Calu3 (cell line): ENCODE measurements around the gene WDR38. TPM values are rescaled to one million over a fixed set of nuclear protein-coding genes. Genes with fewer than 3 reads are reported as not detected.

Experiments used
- BruUV-seq: library from RNA; stranded (reverse); fragments of 400-500 nt; replicated peaks from 2 replicates; lab custom pipeline; 2021; lab: Mats Ljungman, UMichigan
- CTCF ChIA-PET: fragments of 300-600 bp; sonication (Branson Sonifier 250); formaldehyde crosslinking; loops from one replicate; lab custom pipeline; 2022; ENCODE audit warnings: antibody characterized with exemption; lab: Charles Lee
- DNase-seq: peaks from one replicate; pipeline ENCODE4 v3.0.0; 2022
- H3K27ac Mint-ChIP-seq: one replicate; pipeline ENCODE4 v1.8.0; 2022; ENCODE audit warnings: mixed read lengths; ENCODE audit not compliant: unreplicated experiment
- H3K27me3 Mint-ChIP-seq: one replicate; pipeline ENCODE4 v1.8.0; 2022; ENCODE audit warnings: mixed read lengths; ENCODE audit not compliant: unreplicated experiment
- H3K36me3 Mint-ChIP-seq: one replicate; pipeline ENCODE4 v1.8.0; 2022; ENCODE audit warnings: mild to moderate bottlenecking, moderate library complexity, mixed read lengths; ENCODE audit not compliant: insufficient read depth, unreplicated experiment
- H3K4me1 Mint-ChIP-seq: one replicate; pipeline ENCODE4 v1.8.0; 2022; ENCODE audit warnings: mild to moderate bottlenecking, low read depth, mixed read lengths; ENCODE audit not compliant: unreplicated experiment
- H3K4me3 Mint-ChIP-seq: one replicate; pipeline ENCODE4 v1.8.0; 2022; ENCODE audit warnings: mild to moderate bottlenecking, low read depth, moderate library complexity, mixed read lengths; ENCODE audit not compliant: unreplicated experiment
- H3K9me3 Mint-ChIP-seq: one replicate; pipeline ENCODE4 v1.8.0; 2022; ENCODE audit warnings: low read depth, mixed read lengths; ENCODE audit not compliant: unreplicated experiment
- CTCF ChIP-seq: fragments of 200-600 bp; IDR thresholded peaks from one replicate; pipeline ENCODE4 v1.8.0; 2022; ENCODE audit warnings: antibody characterized with exemption; ENCODE audit not compliant: unreplicated experiment
- intact Hi-C: fragments of 100-400 bp; cut with micrococcal nuclease; formaldehyde crosslinking; loops from one replicate; pipeline ENCODE4 v1.10.0; 2022; ENCODE audit not compliant: unreplicated experiment
- total RNA-seq: library from RNA; stranded (reverse); gene quantifications from 2 replicates; pipeline ENCODE4 v1.2.3, GENCODE V29; 2022

WDR38 gene
- total RNA-seq, 1 experiment from 2014 or later = not detected

GRCh38 chr9:124818431-124819281 lies 34.6 kb upstream of the WDR38 start:
- CTCF ChIA-PET = interaction anchor here (1.1 to 1.9 kb wide), 2 partner anchors 16 to 42 kb away, joined by 3 to 6 read pairs; partner anchors contain the start of gene OLFML2A
- no peak overlapping the region for H3K27ac Mint-ChIP-seq
- no peaks in the 10 kb centered on the region for H3K9me3 Mint-ChIP-seq
- peak; percentile 30 for DNase-seq
- TF ChIP-seq CTCF = no peak
- H3K4me3 Mint-ChIP-seq = no peak overlapping the region
- no TSS peak for BruUV-seq
- no peaks in the 10 kb centered on the region for H3K36me3 Mint-ChIP-seq
- H3K4me1 Mint-ChIP-seq = no peaks in the 10 kb centered on the region
- H3K27me3 Mint-ChIP-seq = no peaks in the 10 kb centered on the region
- intact Hi-C loops = no loop called here

GRCh38 chr9:124820698-124821623 lies 32.3 kb upstream of the WDR38 start:
- CTCF ChIA-PET = no interaction called here
- DNase-seq = no peak
- no peak overlapping the region for H3K27ac Mint-ChIP-seq

GRCh38 chr9:124828489-124829333 lies 24.5 kb upstream of the WDR38 start:
- no peaks in the 10 kb centered on the region for H3K36me3 Mint-ChIP-seq
- intact Hi-C loops = no loop called here
- CTCF ChIA-PET = interaction anchor here (1.3 kb wide), 1 partner anchor 37 kb away, joined by 10 read pairs; no protein-coding TSS in a partner anchor
- peaks cover 16% of the 10 kb centered on the region for H3K27me3 Mint-ChIP-seq
- no peaks in the 10 kb centered on the region for H3K9me3 Mint-ChIP-seq
- no peak overlapping the region for H3K27ac Mint-ChIP-seq
- H3K4me3 Mint-ChIP-seq = no peak overlapping the region
- BruUV-seq = no TSS peak
- TF ChIP-seq CTCF = no peak
- peaks cover 11% of the 10 kb centered on the region for H3K4me1 Mint-ChIP-seq
- no peak for DNase-seq

More at GRCh38 chr9:124820698-124821623, 32.3 kb upstream of the WDR38 start:
- H3K9me3 Mint-ChIP-seq = no peaks in the 10 kb centered on the region
- no peaks in the 10 kb centered on the region for H3K27me3 Mint-ChIP-seq
- no peak overlapping the region for H3K4me3 Mint-ChIP-seq
- intact Hi-C loops = no loop called here
- BruUV-seq = no TSS peak
- TF ChIP-seq CTCF = no peak
- no peaks in the 10 kb centered on the region for H3K4me1 Mint-ChIP-seq
- H3K36me3 Mint-ChIP-seq = no peaks in the 10 kb centered on the region

GRCh38 chr9:124829334-124829669 lies 24.0 kb upstream of the WDR38 start:
- intact Hi-C loops = no loop called here
- Mint-ChIP-seq H3K4me3 (no peak overlapping the region), H3K27ac (no peak overlapping the region), H3K36me3 (no peaks in the 10 kb centered on the region), H3K4me1 (peaks cover 14% of the 10 kb centered on the region), H3K27me3 (peaks cover 16% of the 10 kb centered on the region), H3K9me3 (no peaks in the 10 kb centered on the region)
- DNase-seq = no peak
- BruUV-seq = no TSS peak
- no peak for TF ChIP-seq CTCF
- CTCF ChIA-PET = interaction anchor here (1.3 kb wide), 1 partner anchor 38 kb away, joined by 10 read pairs; no protein-coding TSS in a partner anchor
